Right lobe of liver (tissue), 6 donors: ENCODE results near the gene MYL9. TPM values are rescaled to one million over a fixed set of nuclear protein-coding genes. Genes with fewer than 3 reads are reported as not detected.
"Not testable (repeated sequence)": the region's sequence is repeated elsewhere in the genome, so short reads cannot be mapped to it uniquely, and the experiment has no call there.

Experiments used
- ATAC-seq, 4 donors: fragments of 200-7000 bp; cut with Tn5 transposase; one replicate each; pipeline ENCODE4 v1.9.1; 2020; ENCODE audit warnings: mild to moderate bottlenecking in 4 of 4, moderate library complexity in 4 of 4
- DNase-seq, 3 donors: peaks; one replicate each; pipeline ENCODE4 v3.0.0-alpha.2; 2020
- H3K27ac ChIP-seq, 3 donors: fragments of 200-600 bp; one replicate each; pipeline ENCODE4 v1.8.0; 2022
- H3K27me3 ChIP-seq, 2 donors: fragments of 200-600 bp; one replicate each; pipeline ENCODE4 v1.8.0; 2022
- H3K36me3 ChIP-seq, 4 donors: fragments of 200-600 bp; sonication (generic) in 1 of 4; one replicate each; pipeline versions ENCODE4 v1.5.1 to v1.8.0; 2017 to 2022; ENCODE audit warnings: control low read depth in 1 of 4
- H3K4me1 ChIP-seq, 4 donors: fragments of 200-600 bp; sonication (generic) in 1 of 4; one replicate each; pipeline versions ENCODE4 v1.5.1 to v1.8.0; 2017 to 2022; ENCODE audit warnings: control low read depth in 1 of 4
- H3K4me3 ChIP-seq, 3 donors: fragments of 200-600 bp; one replicate each; pipeline ENCODE4 v1.8.0; 2022
- H3K9me3 ChIP-seq, 4 donors: fragments of 200-600 bp; sonication (generic) in 1 of 4; one replicate each; pipeline versions ENCODE4 v1.5.1 to v1.8.0; 2017 to 2022; ENCODE audit warnings: control low read depth in 1 of 4
- POLR2A ChIP-seq: fragments of 450-650 bp; IDR thresholded peaks from one replicate; pipeline ENCODE4 v1.6.1; 2017; ENCODE audit warnings: antibody characterized with exemption, mild to moderate bottlenecking
- WGBS: methylation state at CpG from one replicate; pipeline ENCODE4 v1.1.6; 2018; ENCODE audit warnings: low coverage, low lambda C conversion rate; ENCODE audit not compliant: insufficient coverage; ENCODE audit errors: missing lambda C conversion rate; 5-methylcytosine and 5-hydroxymethylcytosine counted together
- intact Hi-C, 2 donors: fragments of 100-400 bp; cut with DNase I; formaldehyde crosslinking; loops; one replicate each; pipeline versions ENCODE4 v1.11.2 to v1.14.1; 2022
- total RNA-seq, 6 experiments: library from RNA; depleted of rRNA in 2 of 6; stranded (reverse); fragments of >200 nt in 2 of 6; fragmentation: NEBNext Ultra II Directional in 3 of 6; extraction: Animal tissue kit (Norgen Biotek cat#: 25700) in 3 of 6; gene quantifications; one replicate each; pipeline versions ENCODE4 v1.1.0 to v1.2.4, GENCODE V29; 2016 to 2023
- TF ChIP-seq, protein P1 (sequence below), 4 donors: fragments of 200-600 bp in 3 of 4; fragments of 450-650 bp in 1 of 4; IDR thresholded peaks; one replicate each; pipeline versions ENCODE4 v1.5.1 to v1.8.0; 2016 to 2022; ENCODE audit warnings: antibody characterized with exemption in 4 of 4, mild to moderate bottlenecking in 2 of 4
- donor health status: DM: no; HTN: yes; CAD: no.
- donor health status: DM: no; HTN: no; CAD: no.
- donor health status: DM: no; HTN: no; CAD: no.
- donor health status: DM: no; HTN: yes; CAD: no.
- donor health status: DM: no; HTN: yes; CAD: no.

MYL9 gene
- total RNA-seq, 6 experiments from 2014 or later: 7.7 to 44.2 (median 18.1) TPM

DNA sequence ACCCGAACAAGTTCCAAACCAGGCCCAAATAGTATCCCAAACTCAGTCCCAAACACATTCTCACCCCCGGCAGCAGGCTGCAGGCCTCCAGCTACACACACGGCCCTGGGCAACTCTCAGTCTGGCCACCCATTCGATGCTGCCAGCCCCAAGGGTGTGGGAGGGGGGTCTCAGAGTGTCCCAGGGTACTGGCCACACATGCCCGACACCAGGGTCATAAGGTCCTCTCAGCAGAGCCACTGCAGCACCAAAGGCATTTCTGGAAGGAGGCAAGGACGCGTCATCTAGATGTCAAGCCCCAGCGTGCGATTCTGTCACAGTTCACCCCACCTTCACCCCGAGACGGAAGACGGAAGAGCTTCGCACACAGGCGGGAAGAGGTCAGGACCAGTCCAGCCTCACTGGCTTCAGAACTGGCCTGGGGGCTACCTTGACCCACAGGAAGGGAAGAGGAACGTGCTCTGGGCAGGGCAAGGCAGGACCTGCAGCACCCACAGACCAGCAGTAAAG, 9.5 kb downstream of the MYL9 start:
- DNase-seq (no peak), ATAC-seq (peak in 3 of 4 donors; percentile 8 to 23 (median 13))
- H3K4me1 ChIP-seq: no peaks in the 10 kb centered on the region
- H3K36me3 ChIP-seq: no peaks in the 10 kb centered on the region
- 40% methylated on average over 1 of the region's 15 CpGs for WGBS
- no peaks in the 10 kb centered on the region for H3K27me3 ChIP-seq
- TF ChIP-seq, protein P1, sequence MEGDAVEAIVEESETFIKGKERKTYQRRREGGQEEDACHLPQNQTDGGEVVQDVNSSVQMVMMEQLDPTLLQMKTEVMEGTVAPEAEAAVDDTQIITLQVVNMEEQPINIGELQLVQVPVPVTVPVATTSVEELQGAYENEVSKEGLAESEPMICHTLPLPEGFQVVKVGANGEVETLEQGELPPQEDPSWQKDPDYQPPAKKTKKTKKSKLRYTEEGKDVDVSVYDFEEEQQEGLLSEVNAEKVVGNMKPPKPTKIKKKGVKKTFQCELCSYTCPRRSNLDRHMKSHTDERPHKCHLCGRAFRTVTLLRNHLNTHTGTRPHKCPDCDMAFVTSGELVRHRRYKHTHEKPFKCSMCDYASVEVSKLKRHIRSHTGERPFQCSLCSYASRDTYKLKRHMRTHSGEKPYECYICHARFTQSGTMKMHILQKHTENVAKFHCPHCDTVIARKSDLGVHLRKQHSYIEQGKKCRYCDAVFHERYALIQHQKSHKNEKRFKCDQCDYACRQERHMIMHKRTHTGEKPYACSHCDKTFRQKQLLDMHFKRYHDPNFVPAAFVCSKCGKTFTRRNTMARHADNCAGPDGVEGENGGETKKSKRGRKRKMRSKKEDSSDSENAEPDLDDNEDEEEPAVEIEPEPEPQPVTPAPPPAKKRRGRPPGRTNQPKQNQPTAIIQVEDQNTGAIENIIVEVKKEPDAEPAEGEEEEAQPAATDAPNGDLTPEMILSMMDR (IDR thresholded peaks at IDR 0.05): no peak
- TF ChIP-seq POLR2A: no peak
- no peak overlapping the region for H3K4me3 ChIP-seq
- no peak overlapping the region for H3K27ac ChIP-seq
- no peaks in the 10 kb centered on the region for H3K9me3 ChIP-seq
- intact Hi-C loops: no loop called here

DNA sequence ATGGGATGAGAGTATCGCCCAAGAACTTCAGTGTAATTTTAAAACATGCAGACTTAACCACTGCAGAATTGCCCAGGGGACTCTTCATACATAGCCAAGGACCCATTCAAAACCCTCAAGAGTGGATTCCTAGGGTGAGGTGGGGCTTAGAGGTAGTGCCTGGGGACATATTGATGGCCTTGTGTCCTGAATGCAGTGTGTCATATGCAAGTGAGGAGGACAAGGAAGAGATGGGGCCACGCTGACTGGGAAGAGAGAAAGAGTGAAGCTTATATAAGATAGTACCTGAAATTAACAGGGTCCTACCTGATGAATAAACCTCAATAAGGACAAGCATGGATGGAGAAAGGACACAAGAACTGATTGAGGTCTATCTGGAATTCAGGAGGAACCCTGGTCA, 13.9 kb downstream of the MYL9 start:
- intact Hi-C loops: no loop called here
- no peak for ATAC-seq
- DNase-seq: no peak
- WGBS: 83% methylated on average over 2 of the region's 2 CpGs
- no peak for TF ChIP-seq POLR2A
- TF ChIP-seq, protein P1 (IDR thresholded peaks at IDR 0.05): no peak
- Histone ChIP-seq H3K27me3 (no peaks in the 10 kb centered on the region), H3K9me3 (no peaks in the 10 kb centered on the region), H3K4me1 (no peaks in the 10 kb centered on the region), H3K36me3 (no peaks in the 10 kb centered on the region), H3K4me3 (no peak overlapping the region), H3K27ac (no peak overlapping the region)

DNA sequence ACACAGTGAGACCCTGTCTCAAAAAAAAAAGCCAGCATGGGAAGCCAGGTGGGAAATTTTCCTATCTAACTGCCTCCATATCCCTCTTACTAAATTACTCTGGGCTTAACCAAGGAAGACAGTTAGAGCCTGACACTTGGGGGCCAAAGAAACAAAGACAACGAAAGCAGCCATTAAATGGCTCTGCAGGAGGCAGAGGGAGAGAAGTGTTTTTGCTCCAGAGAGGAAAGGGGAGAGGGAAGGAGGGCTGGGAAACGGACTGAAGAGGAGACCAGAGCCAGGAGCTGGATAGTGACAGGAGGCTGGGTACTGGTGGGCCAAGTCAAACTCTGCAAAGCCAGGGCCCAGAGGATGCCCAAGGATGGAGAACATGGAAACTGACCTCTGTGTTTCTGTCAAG, 21.4 kb downstream of the MYL9 start:
- intact Hi-C loops: no loop called here
- DNase-seq: no peak
- Histone ChIP-seq H3K4me1 (no peaks in the 10 kb centered on the region), H3K9me3 (no peaks in the 10 kb centered on the region), H3K36me3 (no peaks in the 10 kb centered on the region), H3K4me3 (no peak overlapping the region), H3K27ac (no peak overlapping the region), H3K27me3 (no peaks in the 10 kb centered on the region)
- 100% methylated on average over 2 of the region's 2 CpGs for WGBS
- TF ChIP-seq, protein P1 (IDR thresholded peaks at IDR 0.05): no peak
- no peak for TF ChIP-seq POLR2A
- no peak for ATAC-seq

DNA sequence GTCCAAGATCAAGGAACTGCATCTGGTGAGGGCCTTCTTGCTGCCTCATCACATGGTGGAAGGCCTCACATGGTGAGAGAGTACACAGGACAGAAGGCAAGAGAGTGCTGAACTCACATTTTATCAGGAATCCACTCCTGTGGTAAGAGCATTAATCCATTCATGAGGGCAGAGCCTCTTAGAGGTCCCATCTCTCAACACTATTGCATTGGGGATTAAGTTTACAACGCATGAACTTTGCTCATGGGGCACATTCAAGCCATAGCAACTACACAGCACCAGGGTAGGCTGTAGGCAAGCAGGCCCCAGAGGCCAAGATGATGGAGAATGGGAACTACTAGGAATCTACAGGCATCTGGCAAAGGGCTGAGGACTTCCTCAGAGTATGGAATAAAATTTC, 22.1 kb downstream of the MYL9 start:
- no peak overlapping the region for H3K4me3 ChIP-seq
- DNase-seq: no peak
- no peaks in the 10 kb centered on the region for H3K4me1 ChIP-seq
- TF ChIP-seq POLR2A: no peak
- TF ChIP-seq, protein P1 (IDR thresholded peaks at IDR 0.05): no peak
- no peak for ATAC-seq
- H3K27ac ChIP-seq: no peak overlapping the region
- H3K27me3 ChIP-seq: no peaks in the 10 kb centered on the region
- H3K9me3 ChIP-seq: no peaks in the 10 kb centered on the region
- H3K36me3 ChIP-seq: no peaks in the 10 kb centered on the region
- intact Hi-C loops: no loop called here
- 67% methylated on average over 1 of the region's 1 CpG for WGBS

DNA sequence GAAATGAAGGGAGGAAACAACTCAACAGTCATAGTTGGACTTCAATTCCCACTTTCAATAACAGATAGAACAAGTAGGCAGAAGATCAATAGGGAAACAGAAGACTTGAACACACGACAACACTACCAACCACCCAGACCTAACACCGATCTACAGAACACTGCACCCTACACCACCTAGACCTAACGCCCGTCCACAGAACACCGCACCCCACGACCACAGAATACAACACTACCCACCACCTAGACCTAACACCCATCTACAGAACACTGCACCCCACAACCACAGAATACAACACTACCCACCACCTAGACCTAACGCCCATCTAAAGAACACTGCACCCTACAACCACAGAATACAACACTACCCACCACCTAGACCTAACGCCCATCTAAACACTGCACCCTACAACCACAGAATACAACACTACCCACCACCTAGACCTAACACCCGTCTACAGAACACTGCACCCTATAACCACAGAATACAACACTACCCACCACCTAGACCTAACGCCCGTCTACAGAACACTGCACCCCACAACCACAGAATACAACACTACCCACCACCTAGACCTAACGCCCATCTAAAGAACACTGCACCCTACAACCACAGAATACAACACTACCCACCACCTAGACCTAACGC, 22.9 kb downstream of the MYL9 start:
- intact Hi-C loops, H3K4me3 ChIP-seq, DNase-seq, H3K27ac ChIP-seq, H3K36me3 ChIP-seq, H3K4me1 ChIP-seq, ATAC-seq, H3K9me3 ChIP-seq, H3K27me3 ChIP-seq: not testable (repeated sequence)
- 95% methylated on average over 12 of the region's 13 CpGs for WGBS

DNA sequence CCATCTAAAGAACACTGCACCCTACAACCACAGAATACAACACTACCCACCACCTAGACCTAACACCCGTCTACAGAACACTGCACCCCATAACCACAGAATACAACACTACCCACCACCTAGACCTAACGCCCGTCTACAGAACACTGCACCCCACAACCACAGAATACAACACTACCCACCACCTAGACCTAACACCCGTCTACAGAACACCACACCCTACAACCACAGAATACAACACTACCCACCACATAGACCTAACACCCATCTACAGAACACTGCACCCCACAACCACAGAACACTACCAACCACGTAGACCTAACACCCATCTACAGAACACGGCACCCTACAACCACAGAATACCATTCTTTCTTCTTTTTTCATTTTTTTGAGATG, 23.4 kb downstream of the MYL9 start:
- H3K4me1 ChIP-seq, H3K27me3 ChIP-seq, ATAC-seq, H3K27ac ChIP-seq, H3K4me3 ChIP-seq, H3K9me3 ChIP-seq, H3K36me3 ChIP-seq, intact Hi-C loops, DNase-seq: not testable (repeated sequence)
- 71% methylated on average over 6 of the region's 6 CpGs for WGBS
